ENCODE results near the gene MYH9. TPM values are rescaled to one million over a fixed set of nuclear protein-coding genes. Genes with fewer than 3 reads are reported as not detected.
A peak's percentile ranks its signal among the peaks of the same experiment; 100 is the strongest.

Gene MYH9
- total RNA-seq, 4 donors from 2014 or later, result 304 to 366 (median 322) TPM

GRCh38 chr22:36331306-36331911 lies 56.4 kb downstream of the MYH9 start:
- peaks cover 0 to 33% of the 10 kb centered on the region in 2 donors for H3K36me3 ChIP-seq
- H3K27ac ChIP-seq, result peak overlapping the region; percentile 99 to 100 (median 100)
- no peaks in the 10 kb centered on the region for H3K9me3 ChIP-seq
- H3K4me3 ChIP-seq, result peak overlapping the region in 1 of 2 donors; percentile 7
- TF ChIP-seq POLR2A (IDR thresholded peaks at IDR 0.05), result peak; percentile 38 to 57
- peak; percentile 92 for TF ChIP-seq POLR2AphosphoS5 (IDR thresholded peaks at IDR 0.05)
- TF ChIP-seq CTCF (IDR thresholded peaks at IDR 0.05), result peak in 1 of 4 experiments; percentile 18
- peak; percentile 49 for TF ChIP-seq EP300 (IDR thresholded peaks at IDR 0.05)
- H3K27me3 ChIP-seq, result no peaks in the 10 kb centered on the region
- 10% methylated on average over 3 of the region's 11 CpGs; no CpG with 5 or more reads in 1 of the 2 donors for WGBS, 2 donors (ENCODE audit: low coverage in 1 of 2)
- H3K4me1 ChIP-seq, result peaks cover 53 to 100% (median 87%) of the 10 kb centered on the region in 3 donors
- ATAC-seq, result peak; percentile 43

- no peak for TF ChIP-seq CTCF (IDR thresholded peaks at IDR 0.05)
- TF ChIP-seq POLR2AphosphoS5 (IDR thresholded peaks at IDR 0.05), result peak; percentile 66
- H3K9me3 ChIP-seq, result no peaks in the 10 kb centered on the region
- peak overlapping the region; percentile 99 to 100 (median 100) for H3K27ac ChIP-seq
- no peaks in the 10 kb centered on the region for H3K27me3 ChIP-seq
- peaks cover 47 to 100% (median 87%) of the 10 kb centered on the region in 3 donors for H3K4me1 ChIP-seq
- 9 to 40% methylated on average over 1 to 12 of the region's 20 CpGs for WGBS, 2 donors (ENCODE audit: low coverage in 1 of 2)
- ATAC-seq, result peak; percentile 13
- H3K36me3 ChIP-seq, result peaks cover 0 to 34% of the 10 kb centered on the region in 2 donors
- peak overlapping the region in 1 of 2 donors; percentile 7 for H3K4me3 ChIP-seq
Observed at GRCh38 chr22:36330655-36331305, 57.0 kb downstream of the MYH9 start.

GRCh38 chr22:36330127-36330526 lies 57.6 kb downstream of the MYH9 start:
- H3K4me3 ChIP-seq, result peak overlapping the region in 1 of 2 donors; percentile 7
- peak overlapping the region; percentile 99 to 100 (median 100) for H3K27ac ChIP-seq
- no peaks in the 10 kb centered on the region for H3K27me3 ChIP-seq
- ATAC-seq, result no peak
- H3K36me3 ChIP-seq, result peaks cover 0 to 34% of the 10 kb centered on the region in 2 donors
- H3K4me1 ChIP-seq, result peaks cover 40 to 100% (median 89%) of the 10 kb centered on the region in 3 donors
- 31 to 41% methylated on average over 9 of the region's 9 CpGs for WGBS, 2 donors (ENCODE audit: low coverage in 1 of 2)
- no peak for TF ChIP-seq EP300 (IDR thresholded peaks at IDR 0.05)
- TF ChIP-seq POLR2A (IDR thresholded peaks at IDR 0.05), result no peak
- no peak for TF ChIP-seq POLR2AphosphoS5 (IDR thresholded peaks at IDR 0.05)
- TF ChIP-seq CTCF (IDR thresholded peaks at IDR 0.05), result no peak
- no peaks in the 10 kb centered on the region for H3K9me3 ChIP-seq

- TF ChIP-seq EP300 (IDR thresholded peaks at IDR 0.05), result no peak
- peak; percentile 92 for TF ChIP-seq POLR2AphosphoS5 (IDR thresholded peaks at IDR 0.05)
- TF ChIP-seq POLR2A (IDR thresholded peaks at IDR 0.05), result peak; percentile 26 to 44
- TF ChIP-seq CTCF (IDR thresholded peaks at IDR 0.05), result no peak
- Histone ChIP-seq H3K9me3 (no peaks in the 10 kb centered on the region), H3K4me3 (peak overlapping the region in 1 of 2 donors; percentile 26), H3K4me1 (peaks cover 39 to 100% (median 88%) of the 10 kb centered on the region in 3 donors), H3K36me3 (peaks cover 0 to 28% of the 10 kb centered on the region in 2 donors), H3K27me3 (no peaks in the 10 kb centered on the region), H3K27ac (peak overlapping the region; percentile 99 to 100 (median 100))
- WGBS, 2 donors (ENCODE audit: low coverage in 1 of 2), result 25 to 29% methylated on average over 11 to 18 of the region's 24 CpGs
- peak; percentile 57 for ATAC-seq
Observed at GRCh38 chr22:36329254-36330078, 58.3 kb downstream of the MYH9 start.
